DND-41 (cell line): ENCODE results near the gene C1orf21.

Experiments
- ATAC-seq: fragments of 200-7000 bp; cut with Tn5 transposase; 3 replicates; pipeline ENCODE4 v1.9.1; 2021; ENCODE audit warnings: low read depth; ENCODE audit not compliant: insufficient read depth
- DNase-seq: peaks from one replicate; pipeline ENCODE4 v3.0.0-alpha.2; 2020
- H2AFZ ChIP-seq: 2 replicates; pipeline ENCODE4 v1.6.0; 2012; ENCODE audit warnings: low read depth, low read length
- H3K27ac ChIP-seq: 2 replicates; pipeline ENCODE4 v1.5.1; 2012; ENCODE audit warnings: low read length, inconsistent platforms
- H3K27me3 ChIP-seq: fragments of 200-600 bp; sonication (generic); 2 replicates; pipeline ENCODE4 v1.6.0; 2012; ENCODE audit warnings: low read length, mild to moderate bottlenecking, inconsistent platforms; ENCODE audit not compliant: insufficient read depth, poor library complexity
- H3K36me3 ChIP-seq: 2 replicates; pipeline ENCODE4 v1.5.1; 2012; ENCODE audit warnings: low read length, inconsistent platforms; ENCODE audit not compliant: insufficient read depth
- H3K4me1 ChIP-seq: 2 replicates; pipeline ENCODE4 v1.5.1; 2012; ENCODE audit warnings: mild to moderate bottlenecking, low read length; ENCODE audit not compliant: insufficient read depth
- H3K4me2 ChIP-seq: 2 replicates; pipeline ENCODE4 v1.6.0; 2012; ENCODE audit warnings: mild to moderate bottlenecking, moderate library complexity, low read length, inconsistent platforms; ENCODE audit not compliant: insufficient read depth
- H3K4me3 ChIP-seq, 2 experiments: fragments of 200-600 bp in 1 of 2; shearing (Covaris generic) in 1 of 2; 2 replicates each; pipeline ENCODE4 v1.5.1; 2012 to 2016; ENCODE audit warnings: inconsistent platforms in 2 of 2, low read length in 2 of 2, mild to moderate bottlenecking in 2 of 2, low read depth in 1 of 2, moderate library complexity in 1 of 2
- H3K79me2 ChIP-seq: 2 replicates; pipeline ENCODE4 v1.6.0; 2012; ENCODE audit warnings: low read length, inconsistent platforms; ENCODE audit not compliant: insufficient read depth
- H3K9ac ChIP-seq: 2 replicates; pipeline ENCODE4 v1.6.0; 2012; ENCODE audit warnings: low read depth, mild to moderate bottlenecking, inconsistent platforms, low read length, moderate library complexity
- H3K9me3 ChIP-seq: 2 replicates; pipeline ENCODE4 v1.5.1; 2012; ENCODE audit warnings: low read length, moderate library complexity, mild to moderate bottlenecking, inconsistent platforms; ENCODE audit not compliant: insufficient read depth, severe bottlenecking
- H4K20me1 ChIP-seq: 2 replicates; pipeline ENCODE4 v1.6.0; 2012; ENCODE audit warnings: low read length; ENCODE audit not compliant: insufficient read depth
- EZH2 ChIP-seq: IDR thresholded peaks from 3 replicates; pipeline ENCODE4 v1.6.1; 2012; ENCODE audit warnings: borderline replicate concordance, low read depth, mild to moderate bottlenecking, moderate library complexity, low read length, inconsistent platforms; ENCODE audit not compliant: severe bottlenecking
- TF ChIP-seq, protein P1 (sequence below): IDR thresholded peaks from 2 replicates; pipeline ENCODE4 v1.5.1; 2012; ENCODE audit warnings: borderline replicate concordance, low read length, moderate library complexity, mild to moderate bottlenecking; ENCODE audit not compliant: poor library complexity, severe bottlenecking; ENCODE audit errors: extremely low read depth

Gene C1orf21

GRCh38 chr1:184456189-184456588, 69.4 kb downstream of the C1orf21 start:
- H3K27ac ChIP-seq: no peak overlapping the region

GRCh38 chr1:184457500-184457899, 70.7 kb downstream of the C1orf21 start:
- H3K27ac ChIP-seq: no peak overlapping the region
- H3K4me3 ChIP-seq: no peak overlapping the region
- H3K27me3 ChIP-seq: no peaks in the 10 kb centered on the region
- H3K9me3 ChIP-seq: no peaks in the 10 kb centered on the region
- DNase-seq (no peak), ATAC-seq (no peak)
- H2AFZ ChIP-seq: no peak overlapping the region
- no peak overlapping the region for H3K4me2 ChIP-seq
- no peaks in the 10 kb centered on the region; the same call in 1 of the 2 replicates for H4K20me1 ChIP-seq
- H3K79me2 ChIP-seq: no peaks in the 10 kb centered on the region
- H3K9ac ChIP-seq: no peak overlapping the region
- TF ChIP-seq, protein P1, sequence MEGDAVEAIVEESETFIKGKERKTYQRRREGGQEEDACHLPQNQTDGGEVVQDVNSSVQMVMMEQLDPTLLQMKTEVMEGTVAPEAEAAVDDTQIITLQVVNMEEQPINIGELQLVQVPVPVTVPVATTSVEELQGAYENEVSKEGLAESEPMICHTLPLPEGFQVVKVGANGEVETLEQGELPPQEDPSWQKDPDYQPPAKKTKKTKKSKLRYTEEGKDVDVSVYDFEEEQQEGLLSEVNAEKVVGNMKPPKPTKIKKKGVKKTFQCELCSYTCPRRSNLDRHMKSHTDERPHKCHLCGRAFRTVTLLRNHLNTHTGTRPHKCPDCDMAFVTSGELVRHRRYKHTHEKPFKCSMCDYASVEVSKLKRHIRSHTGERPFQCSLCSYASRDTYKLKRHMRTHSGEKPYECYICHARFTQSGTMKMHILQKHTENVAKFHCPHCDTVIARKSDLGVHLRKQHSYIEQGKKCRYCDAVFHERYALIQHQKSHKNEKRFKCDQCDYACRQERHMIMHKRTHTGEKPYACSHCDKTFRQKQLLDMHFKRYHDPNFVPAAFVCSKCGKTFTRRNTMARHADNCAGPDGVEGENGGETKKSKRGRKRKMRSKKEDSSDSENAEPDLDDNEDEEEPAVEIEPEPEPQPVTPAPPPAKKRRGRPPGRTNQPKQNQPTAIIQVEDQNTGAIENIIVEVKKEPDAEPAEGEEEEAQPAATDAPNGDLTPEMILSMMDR: no peak
- no peak for TF ChIP-seq EZH2
- H3K36me3 ChIP-seq: no peaks in the 10 kb centered on the region
- H3K4me1 ChIP-seq: no peaks in the 10 kb centered on the region

More at GRCh38 chr1:184456189-184456588, 69.4 kb downstream of the C1orf21 start:
- DNase-seq (no peak), ATAC-seq (no peak)
- H3K4me3 ChIP-seq: no peak overlapping the region
- no peaks in the 10 kb centered on the region for H3K36me3 ChIP-seq
- no peak overlapping the region for H3K9ac ChIP-seq
- H3K27me3 ChIP-seq: no peaks in the 10 kb centered on the region
- H4K20me1 ChIP-seq: no peaks in the 10 kb centered on the region; the same call in 1 of the 2 replicates
- TF ChIP-seq, protein P1: no peak
- TF ChIP-seq EZH2: no peak
- no peaks in the 10 kb centered on the region for H3K79me2 ChIP-seq
- no peak overlapping the region for H3K4me2 ChIP-seq
- no peaks in the 10 kb centered on the region for H3K9me3 ChIP-seq
- H2AFZ ChIP-seq: no peak overlapping the region
- no peaks in the 10 kb centered on the region for H3K4me1 ChIP-seq

DNA sequence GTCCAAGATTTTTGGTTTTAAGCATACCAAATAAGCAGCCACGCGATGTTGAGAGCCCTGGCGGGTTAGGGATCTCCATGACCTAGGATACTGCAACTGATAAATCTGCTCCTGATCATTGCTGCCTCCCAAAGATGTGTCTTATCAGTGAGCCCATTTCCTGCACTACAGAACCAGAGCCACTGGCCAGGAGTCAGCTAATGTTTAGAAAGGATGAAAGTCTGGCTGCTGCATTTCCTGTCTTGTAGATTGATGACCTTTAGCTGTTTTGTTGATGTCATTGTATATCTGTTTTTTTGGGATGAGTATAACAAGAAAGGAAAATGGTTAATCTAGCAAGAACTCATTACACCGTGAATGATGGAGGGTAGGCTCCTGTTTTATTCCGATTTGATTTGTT, 74.5 kb downstream of the C1orf21 start:
- no peaks in the 10 kb centered on the region for H3K36me3 ChIP-seq
- no peak for TF ChIP-seq EZH2
- TF ChIP-seq, protein P1: no peak
- ATAC-seq (no peak), DNase-seq (no peak)
- H3K4me3 ChIP-seq: no peak overlapping the region
- no peaks in the 10 kb centered on the region for H3K79me2 ChIP-seq
- H3K9me3 ChIP-seq: no peaks in the 10 kb centered on the region
- no peak overlapping the region for H2AFZ ChIP-seq
- no peaks in the 10 kb centered on the region for H3K4me1 ChIP-seq
- H4K20me1 ChIP-seq: no peaks in the 10 kb centered on the region; the same call in 1 of the 2 replicates
- H3K27ac ChIP-seq: no peak overlapping the region
- H3K9ac ChIP-seq: no peak overlapping the region
- no peaks in the 10 kb centered on the region for H3K27me3 ChIP-seq
- no peak overlapping the region for H3K4me2 ChIP-seq

DNA sequence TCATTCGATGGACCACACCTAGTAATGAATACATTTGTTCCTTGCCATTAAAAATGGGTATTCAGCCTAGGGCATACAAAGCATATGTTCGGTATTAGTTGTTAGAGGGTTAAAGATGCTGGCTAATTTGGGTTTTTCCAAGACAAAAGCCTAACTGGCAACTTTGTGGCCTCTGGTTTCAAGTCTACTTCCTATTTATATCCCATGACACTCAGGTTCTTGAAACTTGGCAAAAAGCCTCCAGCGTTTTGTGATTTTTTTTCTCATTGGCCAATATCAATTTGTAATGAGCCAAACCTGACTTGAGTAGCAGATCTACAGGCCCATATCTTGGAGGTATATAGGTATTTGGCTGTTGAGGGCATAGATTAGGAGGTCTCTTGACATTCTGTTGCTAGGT, 75.3 kb downstream of the C1orf21 start:
- H4K20me1 ChIP-seq: no peaks in the 10 kb centered on the region; the same call in 1 of the 2 replicates
- no peaks in the 10 kb centered on the region for H3K79me2 ChIP-seq
- H3K27ac ChIP-seq: no peak overlapping the region
- no peaks in the 10 kb centered on the region for H3K4me1 ChIP-seq
- H3K4me2 ChIP-seq: no peak overlapping the region
- H2AFZ ChIP-seq: no peak overlapping the region
- TF ChIP-seq EZH2: no peak
- TF ChIP-seq, protein P1: no peak
- H3K36me3 ChIP-seq: no peaks in the 10 kb centered on the region
- no peak overlapping the region for H3K9ac ChIP-seq
- H3K4me3 ChIP-seq: no peak overlapping the region
- ATAC-seq: no peak
- no peak for DNase-seq
- no peaks in the 10 kb centered on the region for H3K9me3 ChIP-seq
- H3K27me3 ChIP-seq: no peaks in the 10 kb centered on the region
